HG03442 (cell line): ENCODE results near the gene PCBP3.
"Not testable (repeated sequence)": the region's sequence is repeated elsewhere in the genome, so short reads cannot be mapped to it uniquely, and the experiment has no call there.

Experiments used
- ATAC-seq: cut with Tn5 transposase; IDR thresholded peaks from one replicate; pipeline ENCODE4 v1.9.1; 2021; ENCODE audit warnings: mild to moderate bottlenecking, moderate library complexity; ENCODE audit not compliant: unreplicated experiment

The PCBP3 gene

DNA sequence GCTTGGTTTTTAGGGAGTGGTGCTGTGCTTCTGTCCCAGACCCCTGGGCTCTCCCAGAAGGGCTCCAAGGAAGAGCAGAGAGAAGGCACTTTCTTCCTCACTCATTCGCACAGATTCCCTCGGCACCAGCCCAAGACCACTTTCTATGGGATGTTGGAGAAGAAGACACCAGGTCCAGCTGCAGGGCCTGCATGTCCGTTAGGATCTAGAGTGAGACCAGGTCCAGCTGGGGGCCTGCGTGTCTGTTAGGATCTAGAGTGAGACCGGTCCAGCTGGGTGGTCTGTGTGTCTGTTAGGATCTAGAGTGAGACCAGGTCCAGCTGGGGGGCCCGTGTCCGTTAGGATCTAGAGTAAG lies 30.9 kb upstream of the PCBP3 start:
- not testable (repeated sequence) for ATAC-seq

DNA sequence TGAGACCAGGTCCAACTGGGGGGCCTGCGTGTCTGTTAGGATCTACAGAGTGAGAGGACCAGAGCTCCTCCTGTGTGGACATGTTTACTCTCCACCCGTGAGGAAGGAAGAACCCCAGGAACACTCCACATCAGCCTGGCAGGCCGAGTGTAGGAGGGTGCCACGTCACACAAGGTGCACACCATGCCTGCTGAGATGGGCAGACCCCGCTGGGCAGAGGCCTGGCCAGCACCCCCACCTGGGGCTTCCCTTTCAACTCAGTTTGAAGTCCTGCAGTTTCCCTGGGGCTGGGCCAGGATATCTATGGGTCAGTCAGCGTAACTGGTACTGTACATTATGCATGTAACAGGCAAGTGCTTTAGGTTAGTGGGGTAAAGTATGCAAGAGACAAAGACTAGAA lies 30.1 kb upstream of the PCBP3 start:
- no peak for ATAC-seq

DNA sequence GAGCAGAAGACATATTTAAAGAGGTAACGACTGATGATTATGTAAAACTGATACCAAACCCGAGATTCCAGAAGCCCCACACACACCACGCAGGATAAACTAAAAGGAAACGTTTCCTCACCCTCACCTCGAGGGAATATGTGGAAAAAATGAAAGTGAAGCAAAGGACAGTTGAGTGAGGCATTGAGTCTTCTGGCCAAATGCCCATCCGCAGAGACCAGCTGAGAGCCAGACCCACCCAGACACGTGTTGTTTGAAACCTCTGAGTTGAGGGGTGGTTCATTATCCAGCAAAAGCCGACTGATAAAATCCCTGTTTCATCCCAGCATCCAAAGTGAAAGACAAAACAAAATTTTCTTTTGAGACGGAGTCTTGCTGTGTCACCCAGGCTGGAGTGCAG lies 29.6 kb upstream of the PCBP3 start:
- no peak for ATAC-seq

DNA sequence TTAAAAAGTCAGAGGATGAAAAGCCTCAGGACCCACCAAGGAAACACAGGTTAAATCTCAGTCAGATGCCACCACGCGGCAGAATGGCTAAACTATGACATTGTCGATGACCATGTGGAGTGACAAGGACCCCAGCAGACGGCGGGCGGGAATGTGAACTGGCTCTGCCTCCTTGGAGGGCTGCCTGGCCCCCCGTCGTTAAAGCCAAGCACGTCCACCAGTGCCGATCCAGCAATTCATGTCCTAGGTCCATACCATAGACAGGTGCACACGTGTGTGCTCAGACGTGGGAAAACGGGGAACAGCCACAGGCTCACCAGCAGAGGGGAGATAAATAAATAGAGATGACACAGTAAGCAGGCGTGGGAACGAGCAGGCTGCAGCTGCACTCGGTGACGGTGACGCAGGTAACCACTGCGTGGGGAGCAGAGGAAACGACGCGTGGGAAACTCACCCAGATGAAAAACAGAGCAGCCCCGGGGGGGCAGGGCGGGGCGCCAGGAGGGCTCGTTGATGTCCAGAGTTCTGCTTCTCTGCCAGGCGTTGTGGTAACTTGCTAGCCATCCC lies 28.3 kb upstream of the PCBP3 start:
- ATAC-seq, result peak; percentile 35

DNA sequence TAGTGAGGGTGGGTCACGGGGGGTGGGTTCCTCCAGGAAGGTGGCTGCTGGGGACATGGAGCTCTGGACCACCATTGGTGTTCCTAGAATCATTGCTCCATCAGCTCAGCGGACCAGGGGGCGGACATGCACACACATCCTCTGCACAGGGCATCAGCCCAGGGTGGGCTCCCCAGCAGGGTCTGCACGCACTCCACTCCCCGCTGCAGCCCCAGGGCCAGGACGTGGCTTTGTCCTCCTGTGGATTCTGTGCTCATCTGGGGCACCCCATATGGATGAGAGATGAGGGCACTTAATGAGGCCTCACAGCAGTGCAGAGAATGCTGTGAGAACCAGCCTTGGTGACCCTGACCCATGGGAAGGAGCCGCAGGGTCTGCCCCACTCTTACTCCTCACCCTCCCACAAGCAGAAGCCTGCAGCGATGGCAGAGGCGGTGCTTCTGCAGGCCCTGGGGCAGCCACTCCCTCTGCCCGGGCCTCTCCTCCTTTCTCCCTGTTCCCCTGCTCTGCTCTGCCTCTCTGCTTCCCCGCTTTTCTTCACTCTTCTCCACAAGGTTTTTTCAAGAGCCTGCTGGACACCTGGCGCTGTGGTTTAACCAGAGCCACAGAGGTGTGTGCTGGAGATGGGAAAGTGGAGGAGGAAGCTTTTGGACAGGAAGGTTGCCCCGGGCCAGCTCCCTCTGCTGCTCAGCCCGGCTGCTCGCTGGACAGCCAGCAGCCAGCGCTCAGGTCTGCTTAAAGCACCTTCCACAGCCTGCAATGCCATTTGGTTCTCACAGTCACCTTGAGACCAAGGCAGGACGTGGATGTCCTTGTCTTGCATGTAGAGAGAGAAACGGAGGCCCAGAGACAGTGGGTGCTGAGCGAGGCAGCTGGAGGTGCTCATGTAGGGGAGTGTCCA lies 26.3 kb upstream of the PCBP3 start:
- no peak for ATAC-seq

DNA sequence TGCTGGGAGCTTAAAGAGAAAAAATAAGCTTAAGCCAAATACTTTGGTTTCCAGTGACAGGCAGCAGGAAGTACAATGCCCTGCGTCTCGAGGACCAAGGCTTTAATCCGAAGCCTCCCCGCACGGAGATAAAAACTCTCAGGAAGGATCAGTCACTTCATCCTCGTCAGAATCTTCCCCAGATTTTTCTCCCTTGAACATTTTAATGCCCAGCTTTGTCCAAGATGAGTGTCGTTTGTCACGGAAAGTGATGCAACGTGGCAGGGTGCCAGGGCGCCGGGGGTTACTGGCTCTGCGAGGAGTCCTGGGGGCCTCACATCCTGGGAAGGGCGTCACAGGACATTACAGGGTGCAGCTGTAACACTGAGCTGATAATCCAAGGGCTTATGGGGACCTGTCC lies 25.2 kb upstream of the PCBP3 start:
- no peak for ATAC-seq

DNA sequence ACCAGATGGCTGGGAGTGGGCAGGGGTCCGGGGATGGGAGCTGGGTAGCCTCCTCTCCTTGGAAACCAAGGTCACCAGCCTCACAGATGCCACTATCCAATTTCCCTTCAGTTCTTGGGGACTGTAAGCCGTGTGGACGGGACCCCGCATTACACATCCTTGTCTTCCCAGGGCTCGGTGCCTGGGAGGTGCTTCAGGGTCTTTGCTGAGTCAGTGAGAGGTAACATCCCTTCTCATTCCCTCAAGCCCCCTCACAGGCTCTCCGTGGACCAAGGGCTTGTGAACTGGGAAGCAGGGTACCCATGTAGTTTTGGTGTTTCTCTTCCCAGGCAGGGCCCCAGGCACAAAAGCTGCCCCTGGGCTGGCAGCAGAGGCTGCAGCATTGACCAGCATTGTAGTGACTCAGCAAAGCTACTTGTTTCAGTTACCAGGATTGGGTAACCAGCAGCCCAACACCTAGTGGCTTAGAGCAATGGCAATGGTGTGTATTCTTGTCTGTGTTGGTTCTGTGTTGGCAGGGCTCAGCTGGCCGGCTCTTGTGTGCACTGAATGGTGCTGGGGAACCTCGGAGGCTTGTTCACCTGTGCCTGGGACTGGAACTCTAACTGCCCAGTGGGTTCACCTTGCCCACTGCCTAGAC lies 24.6 kb upstream of the PCBP3 start:
- ATAC-seq, result no peak

DNA sequence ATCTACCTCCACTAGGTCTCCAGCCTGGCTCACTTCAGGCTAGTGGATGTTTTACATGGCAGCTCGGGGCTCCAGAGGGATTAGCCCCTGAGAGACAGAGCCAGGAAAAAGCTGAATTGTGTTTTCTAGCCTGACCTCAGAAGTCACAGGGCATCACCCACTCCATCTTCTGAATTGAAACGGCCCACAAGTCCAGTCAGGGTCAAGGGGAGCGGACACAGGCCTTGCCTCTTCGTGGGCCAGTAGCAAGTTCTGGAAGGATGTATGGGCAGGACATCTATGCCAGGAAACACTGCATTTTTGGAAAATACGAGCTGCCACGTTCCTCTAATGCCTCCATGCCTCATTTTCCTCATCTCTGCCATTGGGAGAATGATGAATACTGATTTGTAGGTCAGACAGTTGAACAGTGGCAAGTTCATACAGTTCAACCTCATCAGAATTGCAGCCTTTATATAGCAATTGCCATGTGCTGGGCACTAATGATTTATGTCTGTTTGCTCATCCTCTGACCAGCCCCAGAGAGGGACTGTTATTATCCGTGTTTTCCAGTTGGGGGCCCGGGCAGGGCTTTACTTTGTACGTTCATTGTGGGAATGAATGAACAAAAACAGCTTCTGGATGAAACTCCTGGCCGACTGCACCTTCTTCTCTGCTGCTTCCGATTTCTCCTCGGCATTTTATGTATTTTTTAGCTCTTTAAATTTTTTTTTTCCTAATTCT lies 23.2 kb upstream of the PCBP3 start:
- ATAC-seq, result no peak

DNA sequence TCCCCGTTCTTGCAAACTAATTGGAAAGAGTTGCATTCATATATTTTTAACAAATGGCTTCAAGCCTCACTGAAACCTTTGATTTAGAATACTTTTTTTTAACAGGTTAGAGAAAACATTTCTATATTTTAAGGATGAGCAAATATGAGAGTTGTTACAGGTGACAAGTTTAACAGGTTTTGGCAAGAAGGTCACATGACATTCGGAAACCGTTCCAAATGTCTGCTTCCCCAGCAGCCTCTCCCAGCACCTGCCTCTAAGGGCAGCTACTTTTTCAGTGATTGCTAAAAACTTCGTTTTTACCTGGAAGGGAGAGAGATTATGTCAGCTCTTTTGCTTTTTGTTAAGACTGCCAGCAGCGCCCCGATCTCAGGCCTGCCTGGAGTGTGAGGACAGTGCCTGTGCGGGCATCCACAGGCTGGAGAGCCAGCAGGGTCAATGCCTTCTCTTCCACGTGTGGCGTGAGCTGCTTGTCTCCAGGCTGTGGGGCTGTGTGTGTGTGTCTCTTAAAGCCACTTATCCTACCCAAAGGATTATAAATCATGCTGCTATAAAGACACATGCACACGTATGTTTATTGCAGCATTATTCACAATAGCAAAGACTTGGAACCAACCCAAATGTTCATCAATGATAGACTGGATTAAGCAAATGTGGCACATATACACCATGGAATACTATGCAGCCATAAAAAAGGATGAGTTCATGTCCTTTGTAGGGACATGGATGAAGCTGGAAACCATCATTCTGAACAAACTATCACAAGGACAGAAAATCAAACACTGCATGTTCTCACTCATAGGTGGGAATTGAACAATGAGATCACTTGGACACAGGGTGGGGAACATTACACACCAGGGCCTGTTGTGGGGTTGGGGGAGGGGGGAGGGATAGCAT lies 21.8 kb upstream of the PCBP3 start:
- not testable (repeated sequence) for ATAC-seq

DNA sequence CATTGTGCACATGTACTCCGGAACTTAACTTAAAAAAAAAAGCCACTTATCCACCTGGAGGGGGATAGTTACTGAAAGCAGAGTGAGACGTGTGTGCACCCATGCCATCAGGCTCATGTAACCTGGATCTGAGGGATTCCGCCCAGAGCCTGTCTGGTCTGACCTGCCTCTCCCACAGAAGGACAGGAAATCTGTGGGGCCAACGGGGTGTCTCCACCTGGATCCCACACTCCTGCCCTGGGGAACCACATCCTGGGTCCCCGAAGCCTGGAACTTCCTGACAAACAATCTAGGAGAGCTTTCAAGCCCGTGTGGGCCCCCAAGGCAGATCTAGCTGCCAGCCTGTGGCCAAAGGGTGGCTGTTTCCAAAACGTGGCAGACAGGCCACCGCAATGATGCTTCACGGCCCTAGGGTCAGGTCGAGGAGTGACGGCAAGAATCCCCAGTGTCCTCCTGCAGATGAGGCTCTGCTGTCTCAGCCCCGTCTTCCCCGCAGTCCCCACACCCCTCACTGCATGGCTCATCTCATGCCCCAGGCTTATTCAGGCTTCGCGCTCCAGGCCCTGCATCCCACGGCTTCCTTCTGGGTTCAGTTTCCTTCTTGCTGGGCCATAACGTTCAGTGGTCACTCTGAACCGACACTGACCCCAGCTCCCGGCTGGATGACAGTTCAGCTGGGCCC lies 21.0 kb upstream of the PCBP3 start:
- ATAC-seq, result no peak

DNA sequence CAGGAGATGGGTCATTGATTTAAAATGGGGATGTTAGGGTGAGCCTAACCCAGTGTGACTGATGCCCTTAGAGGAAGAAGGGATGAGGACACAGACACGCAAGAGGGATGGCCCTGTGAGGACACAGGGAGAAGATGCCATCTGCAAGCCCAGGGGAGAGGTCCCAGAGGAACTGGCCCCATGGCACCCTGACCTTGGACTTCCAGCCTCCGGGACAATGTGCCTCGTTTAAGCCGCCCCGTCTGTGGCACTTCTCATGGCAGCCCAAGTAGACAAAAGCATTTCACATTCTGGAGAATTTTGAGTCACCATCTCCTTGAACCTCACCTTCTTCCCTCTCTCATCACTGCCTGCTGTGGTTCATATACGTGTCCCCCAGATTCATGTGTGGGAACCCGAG lies 20.1 kb upstream of the PCBP3 start:
- ATAC-seq, result no peak

DNA sequence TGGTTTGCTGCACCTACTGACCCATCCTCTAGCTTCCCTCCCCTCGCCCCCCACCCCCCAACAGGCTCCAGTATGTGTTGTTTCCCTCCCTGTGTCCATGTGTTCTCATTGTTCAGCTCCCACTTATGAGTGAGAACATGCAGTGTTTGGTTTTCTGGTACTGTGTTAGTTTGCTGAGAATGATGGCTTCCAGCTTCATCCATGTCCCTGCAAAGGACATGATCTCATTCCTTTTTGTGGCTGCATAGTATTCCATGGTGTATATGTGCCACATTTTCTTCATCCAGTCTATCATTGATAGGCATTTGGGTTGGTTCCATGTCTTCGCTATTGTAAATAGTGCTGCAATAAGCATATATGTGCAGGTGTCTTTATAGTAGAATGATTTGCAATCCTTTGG lies 17.4 kb upstream of the PCBP3 start:
- ATAC-seq, result not testable (repeated sequence)

DNA sequence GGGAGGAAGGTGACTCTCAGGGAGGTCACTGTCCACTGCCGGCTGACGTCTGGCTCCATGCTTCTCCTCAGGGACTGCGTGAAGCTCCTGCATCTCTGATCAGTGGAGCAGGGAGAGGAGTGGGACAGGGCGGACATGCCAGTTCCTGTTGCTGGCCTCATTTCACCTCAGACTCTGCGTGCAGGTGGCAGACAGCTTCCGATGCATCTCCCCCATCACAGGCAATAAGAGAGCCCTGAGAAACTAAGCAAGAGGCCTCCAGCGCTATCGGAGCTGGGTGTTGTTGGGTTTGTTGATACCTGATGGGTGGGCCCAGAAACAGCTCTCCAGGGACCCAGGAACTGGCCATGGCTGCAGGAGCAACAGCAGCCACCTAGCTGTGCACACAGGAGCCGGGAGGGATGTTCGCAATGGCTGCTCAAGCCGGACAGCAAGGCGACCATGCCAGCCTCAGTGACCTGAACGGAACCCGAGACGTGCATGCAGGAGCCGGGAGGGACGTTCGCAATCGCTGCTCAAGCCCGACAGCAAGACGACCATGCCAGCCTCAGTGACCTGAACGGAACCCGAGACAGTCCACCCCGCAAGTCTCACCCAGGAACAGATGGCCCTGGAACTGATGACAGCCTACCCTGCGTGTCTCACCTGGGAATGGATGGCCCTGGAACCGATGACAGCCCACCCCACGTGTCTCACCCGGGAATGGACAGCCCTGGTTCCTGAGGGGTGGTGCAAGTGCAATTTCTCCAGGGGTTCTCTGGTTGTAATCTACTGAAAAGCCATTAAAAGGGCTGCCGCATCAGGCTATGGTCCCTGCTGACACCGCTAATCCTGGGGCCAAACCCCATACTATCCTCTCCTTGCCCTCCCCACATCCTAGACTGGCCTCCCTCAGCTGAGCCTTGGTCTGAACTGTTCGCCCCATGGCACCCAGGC lies 14.2 kb upstream of the PCBP3 start:
- ATAC-seq, result no peak

DNA sequence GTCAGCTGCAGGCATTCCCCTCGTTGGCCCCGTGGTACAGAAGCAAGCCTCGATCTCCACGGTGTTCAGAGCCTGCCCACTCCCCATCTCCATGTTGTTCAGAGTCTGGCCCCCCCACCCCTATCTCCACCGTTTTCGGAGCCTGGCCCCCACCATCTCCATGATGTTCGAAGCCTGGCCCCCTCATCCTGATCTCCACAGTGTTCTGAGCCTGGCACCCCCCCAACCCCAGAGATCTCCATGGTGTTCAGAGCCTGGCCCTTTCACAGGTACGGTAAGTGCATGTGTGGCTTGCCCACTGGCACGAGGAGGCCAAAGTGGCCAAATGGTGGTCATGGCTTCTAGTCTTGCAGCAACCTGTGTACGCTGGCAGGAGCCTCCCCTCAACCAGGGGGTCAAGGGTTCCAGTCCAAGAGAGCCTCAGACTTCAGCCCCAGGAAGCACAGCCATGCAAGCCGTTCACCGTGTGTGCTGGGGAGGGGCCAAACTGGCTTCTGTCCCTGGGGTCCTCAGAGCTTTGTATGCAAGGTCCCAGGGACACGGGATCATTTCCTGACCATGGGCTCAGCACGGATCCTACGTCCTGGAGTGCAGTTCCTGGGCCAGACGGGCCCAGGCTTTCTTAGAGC lies 13.3 kb upstream of the PCBP3 start:
- ATAC-seq, result no peak

DNA sequence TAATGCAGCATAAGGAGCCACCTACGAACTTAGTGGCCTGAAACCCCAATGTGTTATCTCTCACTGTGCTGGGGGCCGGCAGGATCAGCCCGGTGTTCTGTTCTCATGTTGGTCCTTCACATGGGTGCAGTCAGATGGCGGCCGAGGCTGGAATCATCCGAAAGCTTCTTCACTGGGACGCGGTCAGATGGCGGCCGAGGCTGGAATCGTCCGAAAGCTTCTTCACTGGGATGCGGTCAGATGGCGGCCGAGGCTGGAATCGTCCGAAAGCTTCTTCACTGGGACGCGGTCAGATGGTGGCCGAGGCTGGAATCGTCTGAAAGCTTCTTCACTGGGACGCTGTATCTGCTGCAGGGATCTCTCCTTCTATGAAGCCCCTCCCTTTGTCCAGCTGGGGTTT lies 12.6 kb upstream of the PCBP3 start:
- no peak for ATAC-seq

DNA sequence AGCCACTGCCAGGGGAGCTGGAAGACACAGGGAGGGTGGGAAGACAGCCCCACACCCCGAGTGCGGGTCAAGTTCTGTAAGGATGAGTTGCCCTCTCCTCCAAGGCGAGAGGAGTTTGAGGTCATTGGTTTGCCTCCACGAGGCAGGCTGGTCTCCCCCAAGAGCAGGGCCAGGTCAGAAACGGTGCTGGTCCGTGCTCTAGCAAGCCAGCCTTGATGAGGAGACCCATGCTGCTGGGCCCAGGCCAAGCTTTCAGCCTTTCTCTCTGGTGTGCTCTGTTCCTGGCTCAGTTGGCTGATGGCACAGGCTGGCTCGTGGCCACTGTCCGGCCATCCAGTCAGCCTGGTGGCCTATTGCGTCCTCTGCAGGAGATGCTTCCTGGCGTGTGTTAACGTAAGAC lies 12.0 kb upstream of the PCBP3 start:
- no peak for ATAC-seq

DNA sequence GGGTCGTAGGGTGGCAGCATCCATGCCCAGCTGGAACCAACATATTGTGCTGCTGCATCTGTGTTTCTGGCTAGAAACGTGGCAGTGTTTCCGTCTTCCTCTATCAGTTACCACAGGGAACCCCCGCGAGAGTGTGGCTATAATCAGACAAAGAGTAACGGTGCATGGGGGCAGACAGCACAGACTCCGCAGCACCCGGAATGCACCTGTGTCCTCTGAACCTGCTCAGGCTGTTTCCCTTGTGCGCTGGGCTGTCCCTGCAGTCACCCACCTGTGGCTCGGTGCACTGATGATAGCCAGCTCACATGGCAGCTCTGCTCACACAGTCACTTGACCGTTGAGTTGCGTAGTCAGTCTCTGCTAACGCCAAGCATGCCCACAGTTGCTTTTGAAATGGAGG lies 11.4 kb upstream of the PCBP3 start:
- ATAC-seq, result no peak

DNA sequence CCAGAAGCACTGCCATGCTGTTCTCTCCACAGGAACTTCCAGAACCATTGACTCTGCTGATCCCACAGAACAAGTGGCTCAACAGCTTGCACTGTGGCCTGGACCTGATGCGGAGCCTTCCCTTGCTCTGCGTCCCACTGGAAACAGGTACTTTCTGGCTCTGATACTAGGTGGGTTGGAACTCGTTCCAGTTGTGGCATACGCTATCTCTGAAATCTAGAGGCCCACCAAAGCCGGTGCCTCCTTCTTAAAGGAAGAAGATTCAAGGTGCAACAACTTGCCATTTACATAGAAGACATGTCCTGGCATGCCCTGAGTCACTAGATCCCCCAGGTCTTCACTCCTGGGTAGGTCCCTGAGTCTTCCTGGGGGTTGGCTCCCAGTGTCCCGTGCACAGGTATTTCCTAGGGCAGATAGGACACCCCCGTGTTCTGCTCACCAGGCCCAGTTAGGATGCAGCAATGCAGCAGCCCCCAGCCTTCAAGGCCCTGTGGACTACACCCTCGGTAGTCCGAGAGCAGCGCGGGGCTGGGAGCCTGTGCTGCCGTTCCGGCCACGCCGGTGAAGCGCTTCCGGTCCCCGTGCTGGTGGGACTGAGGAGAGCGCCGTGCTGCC lies 10.8 kb upstream of the PCBP3 start:
- no peak for ATAC-seq
